Adrenal gland (tissue), 5 donors: ENCODE data around the gene SPG7.

Experiments used
- POLR2A ChIP-seq, 2 donors: fragments of 450-650 bp; IDR thresholded peaks; one replicate each; pipeline ENCODE4 v1.6.1; 2017; ENCODE audit warnings: antibody characterized with exemption in 2 of 2, mild to moderate bottlenecking in 2 of 2, moderate library complexity in 1 of 2
- TF ChIP-seq, protein P1 (sequence below), 6 experiments: fragments of 450-650 bp in 4 of 6; fragments of 200-600 bp in 2 of 6; sonication (generic) in 1 of 6; IDR thresholded peaks; 1 replicate in 5 of 6; 2 replicates in 1 of 6; pipeline versions ENCODE4 v1.5.1 to v1.8.0; 2016 to 2021; ENCODE audit warnings: antibody characterized with exemption in 6 of 6, mild to moderate bottlenecking in 2 of 6, moderate library complexity in 1 of 6
- donor health status: DM: no; HTN: no; CAD: no.

DNA sequence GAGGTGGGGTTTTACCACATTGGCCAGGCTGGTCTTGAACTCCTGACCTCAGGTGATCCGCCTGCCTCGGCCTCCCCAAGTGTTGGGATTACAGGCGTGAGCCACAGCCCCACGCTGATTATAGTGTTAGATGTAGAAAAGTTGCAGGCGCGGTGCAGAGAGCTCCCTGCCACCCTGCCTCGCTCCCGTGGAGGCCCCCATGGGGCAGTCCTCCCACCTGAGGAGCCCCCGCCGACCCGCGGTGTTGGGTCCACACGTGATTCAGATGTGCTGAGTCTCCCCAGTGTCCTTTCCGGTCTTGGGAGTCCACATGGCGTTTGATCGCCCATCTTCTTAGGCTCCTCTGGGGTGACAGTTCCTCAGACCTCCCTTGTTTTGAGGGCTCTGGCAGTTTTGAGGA, 47.1 kb downstream of the SPG7 start:
- TF ChIP-seq, protein P1, sequence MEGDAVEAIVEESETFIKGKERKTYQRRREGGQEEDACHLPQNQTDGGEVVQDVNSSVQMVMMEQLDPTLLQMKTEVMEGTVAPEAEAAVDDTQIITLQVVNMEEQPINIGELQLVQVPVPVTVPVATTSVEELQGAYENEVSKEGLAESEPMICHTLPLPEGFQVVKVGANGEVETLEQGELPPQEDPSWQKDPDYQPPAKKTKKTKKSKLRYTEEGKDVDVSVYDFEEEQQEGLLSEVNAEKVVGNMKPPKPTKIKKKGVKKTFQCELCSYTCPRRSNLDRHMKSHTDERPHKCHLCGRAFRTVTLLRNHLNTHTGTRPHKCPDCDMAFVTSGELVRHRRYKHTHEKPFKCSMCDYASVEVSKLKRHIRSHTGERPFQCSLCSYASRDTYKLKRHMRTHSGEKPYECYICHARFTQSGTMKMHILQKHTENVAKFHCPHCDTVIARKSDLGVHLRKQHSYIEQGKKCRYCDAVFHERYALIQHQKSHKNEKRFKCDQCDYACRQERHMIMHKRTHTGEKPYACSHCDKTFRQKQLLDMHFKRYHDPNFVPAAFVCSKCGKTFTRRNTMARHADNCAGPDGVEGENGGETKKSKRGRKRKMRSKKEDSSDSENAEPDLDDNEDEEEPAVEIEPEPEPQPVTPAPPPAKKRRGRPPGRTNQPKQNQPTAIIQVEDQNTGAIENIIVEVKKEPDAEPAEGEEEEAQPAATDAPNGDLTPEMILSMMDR (IDR thresholded peaks at IDR 0.05) = no peak
- no peak for TF ChIP-seq POLR2A (IDR thresholded peaks at IDR 0.05)
